Measurements from ENCODE around the gene USP24. TPM values are rescaled to one million over a fixed set of nuclear protein-coding genes. Genes with fewer than 3 reads are reported as not detected.

The USP24 gene
- total RNA-seq, 1 experiment from 2014 or later, result 35.3 TPM

DNA sequence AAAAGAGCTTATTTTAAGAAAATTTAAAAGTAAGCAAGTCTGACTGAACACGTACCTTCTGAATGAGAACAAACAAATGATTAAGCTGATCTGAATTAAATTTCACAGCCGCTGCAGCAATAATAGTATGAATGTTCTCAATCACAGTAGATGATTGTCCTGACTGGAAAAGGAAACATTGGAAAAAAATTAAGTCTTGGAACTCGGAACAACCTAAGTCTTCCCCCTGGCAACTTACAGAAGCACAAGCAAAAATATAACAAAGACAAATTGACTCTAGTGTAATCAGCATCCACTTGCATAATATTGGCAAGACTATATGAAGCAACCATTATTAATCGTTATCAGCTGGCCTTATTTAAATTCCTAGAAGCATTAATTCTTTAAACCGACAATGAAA, 60.5 kb downstream of the USP24 start:
- no peak overlapping the region for H2AFZ ChIP-seq (ENCODE audit: low read length)
- H3K56ac ChIP-seq (ENCODE audit: insufficient read length, low read depth, low read length), result no peak overlapping the region
- H3K4me1 Mint-ChIP-seq, result no peaks in the 10 kb centered on the region
- H4K8ac ChIP-seq (replicated peaks; ENCODE audit: insufficient read length, low read depth, low read length), result no peak overlapping the region
- H4K5ac ChIP-seq (ENCODE audit: insufficient read length, low read depth, low read length), result no peak overlapping the region
- no peaks in the 10 kb centered on the region for H3K23me2 ChIP-seq (ENCODE audit: insufficient read length, low read depth, low read length, poor library complexity, severe bottlenecking)
- no CpG with 5 or more reads among the region's 5 CpGs for WGBS (ENCODE audit: extremely low coverage, insufficient read length, low lambda C conversion rate)
- no peak overlapping the region for H3K4ac ChIP-seq (ENCODE audit: low read depth, low read length)
- H2BK15ac ChIP-seq (ENCODE audit: low read depth, low read length), result no peak overlapping the region
- H3K27me3 ChIP-seq (ENCODE audit: insufficient read depth, low read length), result no peaks in the 10 kb centered on the region
- no peak overlapping the region for H3K9ac ChIP-seq (ENCODE audit: extremely low read depth, insufficient read length, low read length)
- H3K27ac ChIP-seq (ENCODE audit: insufficient read length, low read depth, low read length), result no peak overlapping the region
- no peak overlapping the region for H2BK12ac ChIP-seq (ENCODE audit: insufficient read length, low read depth, low read length)
- H3K27ac Mint-ChIP-seq, result no peak overlapping the region
- no peaks in the 10 kb centered on the region; a peak in 1 of 5 replicates for H3K9me3 Mint-ChIP-seq
- H3K14ac ChIP-seq (ENCODE audit: insufficient read depth, low read length), result no peak overlapping the region
- H3K18ac ChIP-seq (ENCODE audit: insufficient read length, low read depth, low read length), result no peak overlapping the region
- H3K4me2 ChIP-seq (ENCODE audit: insufficient read depth, insufficient read length, low read length), result no peak overlapping the region
- H3K36me3 Mint-ChIP-seq (ENCODE audit: insufficient read depth in 1 of 3, low read depth in 3 of 3), result peaks cover 16 to 47% (median 30%) of the 10 kb centered on the region in 3 experiments; a peak in 6 of 7 replicates
- H4K20me1 ChIP-seq (ENCODE audit: control insufficient read depth, insufficient read depth, insufficient read length), result no peaks in the 10 kb centered on the region
- no peak overlapping the region for H4K91ac ChIP-seq (ENCODE audit: insufficient read length, low read depth, low read length)
- no peaks in the 10 kb centered on the region for H3K79me1 ChIP-seq (ENCODE audit: insufficient read depth, low read depth, low read length, poor library complexity, severe bottlenecking)
- no peak overlapping the region for H2BK20ac ChIP-seq (ENCODE audit: low read depth, low read length, poor library complexity, severe bottlenecking)
- no peaks in the 10 kb centered on the region for H3K4me1 ChIP-seq (ENCODE audit: insufficient read depth, low read length)
- DNase-seq, result no peak
- no peak overlapping the region for H3T11ph ChIP-seq (ENCODE audit: low read length)
- no peaks in the 10 kb centered on the region for H3K79me2 ChIP-seq (ENCODE audit: insufficient read depth, low read length)
- H2BK5ac ChIP-seq (ENCODE audit: insufficient read length, low read length), result no peak overlapping the region
- no peak overlapping the region for H2BK120ac ChIP-seq (ENCODE audit: low read depth, low read length, poor library complexity, severe bottlenecking)
- no peak for TF ChIP-seq CTCF (conservative IDR thresholded peaks at IDR 0.05)
- H3K23ac ChIP-seq (ENCODE audit: insufficient read length, low read depth, low read length), result no peak overlapping the region
- H2AK5ac ChIP-seq (ENCODE audit: insufficient read length, low read length), result no peak overlapping the region
- H3K4me3 Mint-ChIP-seq, result no peak overlapping the region
- no peaks in the 10 kb centered on the region for H3K9me3 ChIP-seq (ENCODE audit: control insufficient read depth, low read depth, low read length)
- no peaks in the 10 kb centered on the region for H3K27me3 Mint-ChIP-seq (ENCODE audit: low read depth)

Measured in H9 (cell line).